ENCODE results near the gene SLCO3A1. TPM values are rescaled to one million over a fixed set of nuclear protein-coding genes. Genes with fewer than 3 reads are reported as not detected.
"Not testable (repeated sequence)": the region's sequence is repeated elsewhere in the genome, so short reads cannot be mapped to it uniquely, and the experiment has no call there.

SLCO3A1 gene
- total and polyA plus RNA-seq, 2 of the 8 experiments (the other 6 are each of a cell fraction or from before 2014, with no cell fraction given), result 15.1 to 20.4 TPM

DNA sequence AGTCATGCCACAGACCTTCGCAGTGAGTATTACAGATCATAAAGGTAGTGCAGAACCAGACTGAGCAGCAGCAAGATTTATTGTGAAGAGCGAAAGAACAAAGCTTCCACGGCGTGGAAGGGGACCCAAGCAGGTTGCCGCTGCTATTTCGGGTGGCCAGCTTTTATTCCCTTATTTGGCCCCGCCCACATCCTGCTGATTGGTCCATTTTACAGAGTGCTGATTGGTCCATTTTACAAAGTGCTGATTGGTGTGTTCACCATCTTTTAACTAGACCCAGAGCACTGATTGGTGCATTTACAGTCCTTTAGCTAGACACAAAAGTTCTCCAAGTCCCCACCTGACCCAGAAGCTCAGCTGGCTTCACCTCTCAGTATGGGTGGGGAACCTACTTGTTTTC lies 110.2 kb downstream of the SLCO3A1 start:
- not testable (repeated sequence) for H3K27me3 ChIP-seq (replicated peaks in 1 of 4; ENCODE audit: control insufficient read depth in 3 of 4, extremely low read depth in 1 of 4, insufficient read depth in 3 of 4, low read length in 3 of 4); H2BK120ac ChIP-seq (replicated peaks; ENCODE audit: low read depth, low read length); DNase-seq (ENCODE audit: low read depth in 1 of 2, low spot score in 2 of 2); H2BK15ac ChIP-seq (ENCODE audit: low read length); H3K4me2 ChIP-seq (ENCODE audit: insufficient read depth in 1 of 2, low read depth in 2 of 2, low read length in 2 of 2); FAIRE-seq; H3K27ac ChIP-seq (ENCODE audit: low read depth, low read length); H3K4me1 ChIP-seq (replicated peaks in 1 of 4; ENCODE audit: control insufficient read depth in 3 of 4, insufficient read depth in 4 of 4, low read length in 3 of 4); H3K9me3 ChIP-seq (ENCODE audit: insufficient read depth in 2 of 2, low read depth in 1 of 2, low read length in 1 of 2); H3K4me3 ChIP-seq (ENCODE audit: extremely low read depth in 1 of 4, insufficient read depth in 2 of 4, low read depth in 3 of 4, low read length in 4 of 4); H3K56ac ChIP-seq (replicated peaks; ENCODE audit: insufficient read length, low read depth, low read length); H3K23ac ChIP-seq (ENCODE audit: insufficient read length); H3K36me3 ChIP-seq (ENCODE audit: control insufficient read depth in 2 of 4, insufficient read depth in 4 of 4, low read length in 3 of 4); H4K20me1 ChIP-seq (replicated peaks in 1 of 2; ENCODE audit: control insufficient read depth in 1 of 2, insufficient read depth in 2 of 2, low read length in 2 of 2); H2BK12ac ChIP-seq (ENCODE audit: low read depth, low read length); H3K23me2 ChIP-seq (ENCODE audit: low read depth, low read length); H2BK5ac ChIP-seq (ENCODE audit: low read depth, low read length); H4K8ac ChIP-seq (ENCODE audit: extremely low read depth, insufficient read depth, low read length); H3K4ac ChIP-seq (replicated peaks; ENCODE audit: insufficient read length, low read depth, low read length); H3K79me1 ChIP-seq (ENCODE audit: low read depth, low read length); H2BK20ac ChIP-seq (ENCODE audit: low read length); H3K9ac ChIP-seq (replicated peaks in 1 of 4; ENCODE audit: extremely low read depth in 1 of 4, low read depth in 3 of 4, low read length in 3 of 4); H2AFZ ChIP-seq (ENCODE audit: low read length); H2AK5ac ChIP-seq (ENCODE audit: low read depth, low read length); H4K91ac ChIP-seq (replicated peaks; ENCODE audit: insufficient read length, low read length); H3K18ac ChIP-seq (ENCODE audit: extremely low read depth, low read length); H4K5ac ChIP-seq (ENCODE audit: insufficient read length, low read depth, low read length); H3K79me2 ChIP-seq (ENCODE audit: control insufficient read depth in 1 of 2, insufficient read depth in 2 of 2, low read length in 2 of 2); H3K14ac ChIP-seq (ENCODE audit: insufficient read length)
- WGBS, 2 experiments (ENCODE audit: extremely low coverage in 1 of 2, insufficient coverage in 1 of 2, insufficient read length in 1 of 2, insufficient replicate concordance in 2 of 2, low coverage in 1 of 2, low lambda C conversion rate in 2 of 2, missing lambda C conversion rate in 1 of 2), result 95% methylated on average over 7 of the region's 7 CpGs; no CpG with 5 or more reads in 1 of the 2 experiments
- POLR2A ChIA-PET (ENCODE audit: partially characterized antibody), result interaction anchor here (0.6 kb wide), 1 partner anchor 491 kb away, joined by 3 read pairs; no protein-coding TSS in a partner anchor
- CTCF ChIA-PET (ENCODE audit: partially characterized antibody), result interaction anchor here (0.6 to 2.6 kb wide), 8 partner anchors 12 to 650 kb away, joined by 3 to 10 read pairs (median 4); no protein-coding TSS in a partner anchor
